Liver (tissue), 3 donors: ENCODE data around the gene ERC1.

ENCODE experiments used
- CTCF ChIP-seq: fragments of 150-350 bp; IDR thresholded peaks from 2 replicates; pipeline ENCODE4 v1.5.1; 2017; ENCODE audit warnings: improper control_type of control experiment, low read depth, low read length; ENCODE audit not compliant: missing input control
- GABPA ChIP-seq, 2 donors: IDR thresholded peaks in 1 of 2; conservative IDR thresholded peaks in 1 of 2; 2 replicates each; pipeline ENCODE4 v1.6.1; 2016; ENCODE audit warnings: antibody characterized with exemption in 2 of 2, mild to moderate bottlenecking in 1 of 2, moderate library complexity in 1 of 2
- HNF4G ChIP-seq: IDR thresholded peaks from 2 replicates; pipeline ENCODE4 v1.6.1; 2016; ENCODE audit warnings: antibody characterized with exemption
- JUND ChIP-seq, 2 donors: IDR thresholded peaks; 2 replicates each; pipeline ENCODE4 v1.6.1; 2016; ENCODE audit warnings: antibody characterized with exemption in 2 of 2
- NR2F2 ChIP-seq: IDR thresholded peaks from 2 replicates; pipeline ENCODE4 v1.6.1; 2016; ENCODE audit warnings: antibody characterized with exemption
- RAD21 ChIP-seq, 2 donors: IDR thresholded peaks; 2 replicates each; pipeline ENCODE4 v1.6.1; 2016; ENCODE audit warnings: antibody characterized with exemption in 2 of 2, mild to moderate bottlenecking in 2 of 2
- RXRA ChIP-seq, 2 donors: IDR thresholded peaks; 2 replicates each; pipeline ENCODE4 v1.6.1; 2017 to 2018; ENCODE audit warnings: antibody characterized with exemption in 2 of 2, mild to moderate bottlenecking in 1 of 2
- TAF1 ChIP-seq: conservative IDR thresholded peaks from 2 replicates; pipeline ENCODE4 v1.6.1; 2016; ENCODE audit warnings: antibody characterized with exemption, mild to moderate bottlenecking
- YY1 ChIP-seq: IDR thresholded peaks from 2 replicates; pipeline ENCODE4 v1.6.1; 2016; ENCODE audit warnings: antibody characterized with exemption, mild to moderate bottlenecking
- ZBTB33 ChIP-seq: IDR thresholded peaks from 2 replicates; pipeline ENCODE4 v1.6.1; 2016; ENCODE audit warnings: antibody characterized with exemption
- donor health status: healthy.
- donor health status: healthy.

GRCh38 chr12:1503281-1503711 is 512.3 kb downstream of the ERC1 start:
- no peak for TF ChIP-seq GABPA (IDR thresholded peaks at IDR 0.05 in 1 of 2, conservative IDR thresholded peaks at IDR 0.05 in 1 of 2)
- no peak for TF ChIP-seq CTCF
- TF ChIP-seq RXRA (IDR thresholded peaks at IDR 0.05) = no peak
- TF ChIP-seq YY1 = no peak
- TF ChIP-seq TAF1 = no peak
- no peak for TF ChIP-seq RAD21 (IDR thresholded peaks at IDR 0.05)
- no peak for TF ChIP-seq ZBTB33
- no peak for TF ChIP-seq JUND (IDR thresholded peaks at IDR 0.05)
- TF ChIP-seq HNF4G = no peak
- TF ChIP-seq NR2F2 = no peak
